ENCODE data around the gene SNX8. TPM values are rescaled to one million over a fixed set of nuclear protein-coding genes. Genes with fewer than 3 reads are reported as not detected.

The SNX8 gene
- total RNA-seq, 1 donor from 2014 or later: 12.9 TPM

GRCh38 chr7:2357571-2357970 lies 43.3 kb upstream of the SNX8 start:
- no peak for DNase-seq (ENCODE audit: low read depth)
- Histone ChIP-seq H3K4me3 (ENCODE audit: low read depth, low read length) (no peak overlapping the region), H3K36me3 (ENCODE audit: control insufficient read depth, insufficient read depth, low read length) (peaks cover 11% of the 10 kb centered on the region), H3K27me3 (ENCODE audit: control insufficient read depth, insufficient read depth, low read length) (no peaks in the 10 kb centered on the region)
- no peak for FAIRE-seq
- TF ChIP-seq, protein P1, sequence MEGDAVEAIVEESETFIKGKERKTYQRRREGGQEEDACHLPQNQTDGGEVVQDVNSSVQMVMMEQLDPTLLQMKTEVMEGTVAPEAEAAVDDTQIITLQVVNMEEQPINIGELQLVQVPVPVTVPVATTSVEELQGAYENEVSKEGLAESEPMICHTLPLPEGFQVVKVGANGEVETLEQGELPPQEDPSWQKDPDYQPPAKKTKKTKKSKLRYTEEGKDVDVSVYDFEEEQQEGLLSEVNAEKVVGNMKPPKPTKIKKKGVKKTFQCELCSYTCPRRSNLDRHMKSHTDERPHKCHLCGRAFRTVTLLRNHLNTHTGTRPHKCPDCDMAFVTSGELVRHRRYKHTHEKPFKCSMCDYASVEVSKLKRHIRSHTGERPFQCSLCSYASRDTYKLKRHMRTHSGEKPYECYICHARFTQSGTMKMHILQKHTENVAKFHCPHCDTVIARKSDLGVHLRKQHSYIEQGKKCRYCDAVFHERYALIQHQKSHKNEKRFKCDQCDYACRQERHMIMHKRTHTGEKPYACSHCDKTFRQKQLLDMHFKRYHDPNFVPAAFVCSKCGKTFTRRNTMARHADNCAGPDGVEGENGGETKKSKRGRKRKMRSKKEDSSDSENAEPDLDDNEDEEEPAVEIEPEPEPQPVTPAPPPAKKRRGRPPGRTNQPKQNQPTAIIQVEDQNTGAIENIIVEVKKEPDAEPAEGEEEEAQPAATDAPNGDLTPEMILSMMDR (IDR thresholded peaks at IDR 0.05; ENCODE audit: insufficient read depth, low read length, severe bottlenecking): no peak

DNA sequence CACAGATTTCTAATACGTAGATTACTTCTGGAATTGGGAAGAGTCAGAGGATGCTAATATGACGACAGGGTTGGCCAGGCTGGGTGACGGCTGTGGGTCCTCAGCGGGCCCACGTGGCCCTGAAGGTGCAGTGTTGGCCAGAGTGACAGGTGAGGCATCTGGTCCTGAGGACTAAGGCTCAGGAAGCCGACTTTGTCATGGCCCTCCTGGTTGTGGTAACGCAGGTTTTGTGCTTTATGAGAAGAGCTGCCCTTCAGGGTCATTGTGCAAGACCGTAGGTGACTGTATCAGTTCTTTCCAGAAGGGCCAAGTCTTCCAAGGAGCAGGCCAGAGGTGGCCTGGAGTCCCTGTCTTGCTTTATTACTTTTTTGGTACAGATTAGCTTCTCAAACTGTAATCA lies 42.9 kb upstream of the SNX8 start:
- H3K4me3 ChIP-seq (ENCODE audit: low read depth, low read length): no peak overlapping the region

DNA sequence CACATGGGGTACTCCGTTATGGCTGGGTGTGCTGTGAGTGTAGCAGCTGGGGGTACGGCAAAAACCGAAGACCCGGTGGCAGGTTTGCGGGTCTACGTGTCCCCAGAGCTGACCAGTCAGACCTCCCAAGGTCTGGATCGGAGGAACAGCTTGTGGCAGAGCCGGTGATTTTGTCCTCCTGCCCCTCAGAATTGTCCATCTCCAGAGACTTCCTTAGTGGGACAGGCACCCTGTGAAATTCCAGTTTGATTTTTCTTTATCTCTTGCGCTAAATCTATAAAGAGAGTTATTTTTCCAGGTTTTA lies 41.4 kb upstream of the SNX8 start:
- no peak for DNase-seq (ENCODE audit: low read depth)
- TF ChIP-seq, protein P1 (IDR thresholded peaks at IDR 0.05; ENCODE audit: insufficient read depth, low read length, severe bottlenecking): no peak
- Histone ChIP-seq H3K4me3 (ENCODE audit: low read depth, low read length) (peak overlapping the region; percentile 94), H3K27me3 (ENCODE audit: control insufficient read depth, insufficient read depth, low read length) (no peaks in the 10 kb centered on the region), H3K36me3 (ENCODE audit: control insufficient read depth, insufficient read depth, low read length) (peaks cover 6% of the 10 kb centered on the region)
- FAIRE-seq: no peak

More for the DNA sequence above, 42.9 kb upstream of the SNX8 start:
- FAIRE-seq (no peak), DNase-seq (ENCODE audit: low read depth) (peak; percentile 21)
- no peaks in the 10 kb centered on the region for H3K27me3 ChIP-seq (ENCODE audit: control insufficient read depth, insufficient read depth, low read length)
- TF ChIP-seq, protein P1 (IDR thresholded peaks at IDR 0.05; ENCODE audit: insufficient read depth, low read length, severe bottlenecking): no peak
- peaks cover 7% of the 10 kb centered on the region for H3K36me3 ChIP-seq (ENCODE audit: control insufficient read depth, insufficient read depth, low read length)

GRCh38 chr7:2354939-2355704 lies 40.9 kb upstream of the SNX8 start:
- peak overlapping the region; percentile 94 for H3K4me3 ChIP-seq (ENCODE audit: low read depth, low read length)
- no peak for FAIRE-seq
- no peaks in the 10 kb centered on the region for H3K27me3 ChIP-seq (ENCODE audit: control insufficient read depth, insufficient read depth, low read length)
- TF ChIP-seq, protein P1 (IDR thresholded peaks at IDR 0.05; ENCODE audit: insufficient read depth, low read length, severe bottlenecking): no peak
- H3K36me3 ChIP-seq (ENCODE audit: control insufficient read depth, insufficient read depth, low read length): peaks cover 6% of the 10 kb centered on the region
- DNase-seq (ENCODE audit: low read depth): no peak

DNA sequence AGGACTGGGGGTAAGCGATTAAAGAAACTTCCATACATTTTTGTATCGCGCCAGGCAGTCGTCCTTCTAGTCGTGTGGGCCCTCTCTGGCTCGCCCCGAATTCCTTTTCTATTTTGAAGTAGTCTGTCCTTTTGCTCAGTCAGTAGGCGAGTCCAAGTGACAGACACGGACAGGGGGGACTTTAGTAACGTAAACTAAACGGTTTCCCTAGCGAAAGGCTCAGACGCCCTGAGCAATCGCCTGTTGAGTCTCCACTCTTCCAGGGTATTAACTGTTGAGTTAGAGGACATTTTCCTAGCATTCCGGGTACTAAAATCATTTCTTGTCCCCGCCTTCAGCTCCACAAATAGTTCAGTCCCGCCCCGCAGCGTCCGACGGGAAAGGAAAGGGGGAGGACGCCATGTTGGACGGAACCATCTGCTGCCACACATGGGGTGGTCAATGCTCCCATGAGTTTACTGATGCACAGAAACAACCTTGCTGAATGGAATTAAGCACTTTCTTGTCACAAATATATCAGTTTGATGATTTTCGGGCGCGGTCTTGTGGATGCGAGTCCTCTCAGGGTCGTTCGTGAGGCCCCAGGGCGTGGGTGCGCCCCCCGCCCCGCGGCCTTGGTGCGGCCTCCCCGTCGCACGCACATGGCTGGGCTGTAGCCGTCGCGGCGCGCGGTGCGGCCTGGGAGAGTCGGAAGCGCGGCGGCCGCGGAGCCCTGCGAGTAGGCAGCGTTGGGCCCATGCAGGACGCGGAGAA lies 40.1 kb upstream of the SNX8 start, which contains the start of gene EIF3B:
EIF3B (plus strand) TSS at position 642 of the 753 bp plus-strand sequence; CDS start at position 737, 95 bp downstream.
- DNase-seq (ENCODE audit: low read depth) (peak; percentile 75), FAIRE-seq (no peak)
- Histone ChIP-seq H3K4me3 (ENCODE audit: low read depth, low read length) (peak within 1 kb of the TSS; percentile 94), H3K36me3 (ENCODE audit: control insufficient read depth, insufficient read depth, low read length) (peaks cover 4% of the 10 kb centered on the region), H3K27me3 (ENCODE audit: control insufficient read depth, insufficient read depth, low read length) (no peaks in the 10 kb centered on the region)
- TF ChIP-seq, protein P1 (IDR thresholded peaks at IDR 0.05; ENCODE audit: insufficient read depth, low read length, severe bottlenecking): no peak

Data from bronchial epithelial cell (primary cell).